GM12878 (cell line): ENCODE measurements around the gene RPS19BP1. TPM values are rescaled to one million over a fixed set of nuclear protein-coding genes. Genes with fewer than 3 reads are reported as not detected.
A peak's percentile ranks its signal among the peaks of the same experiment; 100 is the strongest.

Experiments
- CBX3 ChIP-seq: fragments of 200-600 bp; sonication (generic); IDR thresholded peaks from 2 replicates; pipeline ENCODE4 v1.6.1; 2016; ENCODE audit warnings: low read depth, borderline replicate concordance
- CEBPB ChIP-seq, 2 experiments: fragments of 150-350 bp in 1 of 2; IDR thresholded peaks; 2 replicates each; pipeline ENCODE4 v1.6.1; 2012 to 2014; ENCODE audit warnings: low read depth in 2 of 2, low read length in 2 of 2, borderline replicate concordance in 1 of 2, inconsistent platforms in 1 of 2
- CHD4 ChIP-seq: fragments of 200-600 bp; sonication (generic); IDR thresholded peaks from 2 replicates; pipeline ENCODE4 v1.6.1; 2016; ENCODE audit warnings: mild to moderate bottlenecking
- GABPA ChIP-seq: IDR thresholded peaks from 2 replicates; pipeline ENCODE4 v1.6.1; 2014; ENCODE audit warnings: antibody characterized with exemption, low read depth, mild to moderate bottlenecking, inconsistent platforms
- IRF4 ChIP-seq: IDR thresholded peaks from 2 replicates; pipeline ENCODE4 v1.6.1; 2011; ENCODE audit warnings: low read depth, low read length
- JUNB ChIP-seq: IDR thresholded peaks from 2 replicates; pipeline ENCODE4 v1.6.1; 2016; ENCODE audit warnings: antibody characterized with exemption, mild to moderate bottlenecking
- MEF2A ChIP-seq: IDR thresholded peaks from 2 replicates; pipeline ENCODE4 v1.6.1; 2011; ENCODE audit warnings: low read depth, mild to moderate bottlenecking, low read length, moderate library complexity; ENCODE audit not compliant: insufficient read depth
- MTA2 ChIP-seq: fragments of 450-650 bp; IDR thresholded peaks from 2 replicates; pipeline ENCODE4 v1.6.1; 2016; ENCODE audit warnings: low read depth, mild to moderate bottlenecking, moderate library complexity
- NFIC ChIP-seq: IDR thresholded peaks from 2 replicates; pipeline ENCODE4 v1.6.1; 2012; ENCODE audit warnings: low read depth, mild to moderate bottlenecking, inconsistent platforms, low read length, moderate library complexity
- NFYA ChIP-seq: IDR thresholded peaks from 2 replicates; pipeline ENCODE4 v1.6.1; 2011; ENCODE audit warnings: low read depth, mild to moderate bottlenecking, low read length, improper control_type of control experiment, borderline replicate concordance
- NFYB ChIP-seq: IDR thresholded peaks from 2 replicates; pipeline ENCODE4 v1.6.1; 2011; ENCODE audit warnings: low read depth, mild to moderate bottlenecking, low read length, improper control_type of control experiment, moderate library complexity; ENCODE audit not compliant: insufficient read depth
- NR2C1 ChIP-seq: fragments of 450-650 bp; IDR thresholded peaks from 2 replicates; pipeline ENCODE4 v1.6.1; 2017; ENCODE audit warnings: antibody characterized with exemption, mild to moderate bottlenecking, moderate library complexity
- NR2F1 ChIP-seq: fragments of 450-650 bp; conservative IDR thresholded peaks from 2 replicates; pipeline ENCODE4 v1.6.1; 2017; ENCODE audit warnings: mild to moderate bottlenecking
- SMC3 ChIP-seq: IDR thresholded peaks from 2 replicates; pipeline ENCODE4 v1.6.1; 2011; ENCODE audit warnings: low read length, improper control_type of control experiment, borderline replicate concordance
- SREBF1 ChIP-seq: IDR thresholded peaks from 2 replicates; pipeline ENCODE4 v1.6.1; 2012; ENCODE audit warnings: mild to moderate bottlenecking, low read length
- SRF ChIP-seq, 2 experiments: IDR thresholded peaks; 2 replicates each; pipeline ENCODE4 v1.6.1; 2011; ENCODE audit warnings: low read depth in 2 of 2, low read length in 2 of 2, mild to moderate bottlenecking in 1 of 2, moderate library complexity in 1 of 2
- STAT1 ChIP-seq: fragments of 450-650 bp; conservative IDR thresholded peaks from 2 replicates; pipeline ENCODE4 v1.6.1; 2014; ENCODE audit warnings: antibody characterized with exemption, mild to moderate bottlenecking
- STAT3 ChIP-seq: IDR thresholded peaks from 2 replicates; pipeline ENCODE4 v1.6.1; 2011; ENCODE audit warnings: low read depth, low read length, improper control_type of control experiment
- TARDBP ChIP-seq: IDR thresholded peaks from 2 replicates; pipeline ENCODE4 v1.6.1; 2016; ENCODE audit warnings: borderline replicate concordance
- TBL1XR1 ChIP-seq: IDR thresholded peaks from 2 replicates; pipeline ENCODE4 v1.6.1; 2012; ENCODE audit warnings: low read depth, low read length, improper control_type of control experiment
- ZSCAN29 ChIP-seq: fragments of 450-650 bp; IDR thresholded peaks from 2 replicates; pipeline ENCODE4 v1.6.1; 2017; ENCODE audit warnings: mild to moderate bottlenecking, moderate library complexity
- polyA plus RNA-seq, 11 experiments: library from polyadenylated mRNA; depleted of rRNA in 4 of 11; unstranded in 6 of 11; stranded (reverse) in 5 of 11; fragments of >200 nt; fragmentation: Nextera tagmentation in 4 of 11; fragmentation: Illumina TruSeq in 1 of 11; extraction: Ambion mirVana in 4 of 11; extraction: Trizol in 1 of 11; gene quantifications; 1 replicate in 1 of 11; 2 replicates in 10 of 11; pipeline versions ENCODE4 v1.2.1 to v1.2.3, GENCODE V29; 2011 to 2016; ENCODE audit warnings: inconsistent platforms in 2 of 11, missing spikeins in 2 of 11, low read depth in 1 of 11
- total RNA-seq, 4 experiments: library from RNA; depleted of rRNA in 3 of 4; stranded (reverse); fragments of >200 nt in 3 of 4; fragmentation: Illumina TruSeq in 1 of 4; extraction: Trizol in 1 of 4; gene quantifications; 2 replicates each; pipeline versions ENCODE4 v1.2.1 to v1.2.3, GENCODE V29; 2013 to 2021
- TF ChIP-seq, protein P1 (sequence below): fragments of 450-650 bp; IDR thresholded peaks from 2 replicates; pipeline ENCODE4 v1.6.1; 2017; ENCODE audit warnings: mild to moderate bottlenecking, moderate library complexity
- TF ChIP-seq, protein P2 (sequence below): IDR thresholded peaks from 2 replicates; pipeline ENCODE4 v1.6.1; 2012; ENCODE audit warnings: low read depth, low read length, improper control_type of control experiment
- TF ChIP-seq, protein P3 (sequence below): fragments of 450-650 bp; IDR thresholded peaks from 2 replicates; pipeline ENCODE4 v1.6.1; 2016; ENCODE audit warnings: mild to moderate bottlenecking
- TF ChIP-seq, protein P4 (sequence below): IDR thresholded peaks from 2 replicates; pipeline ENCODE4 v1.6.1; 2011; ENCODE audit warnings: borderline replicate concordance, low read depth, mild to moderate bottlenecking, moderate library complexity, mixed read lengths, low read length; ENCODE audit not compliant: insufficient read depth; ENCODE audit errors: extremely low read length

Gene RPS19BP1
- total and polyA plus RNA-seq, 10 of the 15 experiments (the other 5 are each of a cell fraction or from before 2014, with no cell fraction given) = 2.7 to 206 (median 78.6) TPM

DNA sequence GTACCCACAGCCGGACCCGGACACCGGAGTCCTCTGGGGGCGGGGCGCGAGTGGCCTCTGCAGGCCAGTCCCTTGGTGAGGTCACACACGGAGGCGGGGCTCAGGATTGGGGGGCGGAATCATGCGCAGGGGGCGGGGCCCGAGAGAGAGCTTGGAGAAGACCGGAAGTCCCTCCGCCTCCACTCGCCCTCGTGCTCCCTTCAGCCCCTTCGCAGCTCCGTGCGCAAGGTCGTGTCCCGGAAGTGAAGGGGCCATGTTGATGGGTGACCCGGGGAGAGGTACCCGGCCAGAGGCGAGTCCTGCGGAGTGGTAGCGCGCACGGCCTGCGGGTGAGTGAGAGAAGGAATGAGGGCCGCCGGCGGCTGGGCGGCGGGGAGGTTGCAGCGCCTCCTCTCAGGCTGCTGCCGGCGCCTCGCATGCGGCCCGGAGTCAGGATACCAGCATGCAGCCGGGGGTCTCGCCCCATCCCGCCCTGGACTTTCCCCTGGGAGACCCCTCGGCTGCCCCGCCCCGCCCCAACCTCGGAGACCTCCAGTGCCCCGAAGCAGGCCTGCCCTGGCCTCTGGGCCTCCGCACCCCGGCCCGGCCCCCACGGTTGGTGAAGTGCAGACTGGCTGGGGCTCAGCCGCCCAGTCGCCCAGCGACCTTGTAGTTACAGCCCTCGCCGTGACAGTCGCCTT, 30.3 kb downstream of the RPS19BP1 start, which contains the start of gene MIEF1 (continued):
- TF ChIP-seq, protein P1, sequence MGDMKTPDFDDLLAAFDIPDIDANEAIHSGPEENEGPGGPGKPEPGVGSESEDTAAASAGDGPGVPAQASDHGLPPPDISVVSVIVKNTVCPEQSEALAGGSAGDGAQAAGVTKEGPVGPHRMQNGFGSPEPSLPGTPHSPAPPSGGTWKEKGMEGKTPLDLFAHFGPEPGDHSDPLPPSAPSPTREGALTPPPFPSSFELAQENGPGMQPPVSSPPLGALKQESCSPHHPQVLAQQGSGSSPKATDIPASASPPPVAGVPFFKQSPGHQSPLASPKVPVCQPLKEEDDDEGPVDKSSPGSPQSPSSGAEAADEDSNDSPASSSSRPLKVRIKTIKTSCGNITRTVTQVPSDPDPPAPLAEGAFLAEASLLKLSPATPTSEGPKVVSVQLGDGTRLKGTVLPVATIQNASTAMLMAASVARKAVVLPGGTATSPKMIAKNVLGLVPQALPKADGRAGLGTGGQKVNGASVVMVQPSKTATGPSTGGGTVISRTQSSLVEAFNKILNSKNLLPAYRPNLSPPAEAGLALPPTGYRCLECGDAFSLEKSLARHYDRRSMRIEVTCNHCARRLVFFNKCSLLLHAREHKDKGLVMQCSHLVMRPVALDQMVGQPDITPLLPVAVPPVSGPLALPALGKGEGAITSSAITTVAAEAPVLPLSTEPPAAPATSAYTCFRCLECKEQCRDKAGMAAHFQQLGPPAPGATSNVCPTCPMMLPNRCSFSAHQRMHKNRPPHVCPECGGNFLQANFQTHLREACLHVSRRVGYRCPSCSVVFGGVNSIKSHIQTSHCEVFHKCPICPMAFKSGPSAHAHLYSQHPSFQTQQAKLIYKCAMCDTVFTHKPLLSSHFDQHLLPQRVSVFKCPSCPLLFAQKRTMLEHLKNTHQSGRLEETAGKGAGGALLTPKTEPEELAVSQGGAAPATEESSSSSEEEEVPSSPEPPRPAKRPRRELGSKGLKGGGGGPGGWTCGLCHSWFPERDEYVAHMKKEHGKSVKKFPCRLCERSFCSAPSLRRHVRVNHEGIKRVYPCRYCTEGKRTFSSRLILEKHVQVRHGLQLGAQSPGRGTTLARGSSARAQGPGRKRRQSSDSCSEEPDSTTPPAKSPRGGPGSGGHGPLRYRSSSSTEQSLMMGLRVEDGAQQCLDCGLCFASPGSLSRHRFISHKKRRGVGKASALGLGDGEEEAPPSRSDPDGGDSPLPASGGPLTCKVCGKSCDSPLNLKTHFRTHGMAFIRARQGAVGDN = peak; percentile 81
- no peak for TF ChIP-seq JUNB
- TF ChIP-seq, protein P2, sequence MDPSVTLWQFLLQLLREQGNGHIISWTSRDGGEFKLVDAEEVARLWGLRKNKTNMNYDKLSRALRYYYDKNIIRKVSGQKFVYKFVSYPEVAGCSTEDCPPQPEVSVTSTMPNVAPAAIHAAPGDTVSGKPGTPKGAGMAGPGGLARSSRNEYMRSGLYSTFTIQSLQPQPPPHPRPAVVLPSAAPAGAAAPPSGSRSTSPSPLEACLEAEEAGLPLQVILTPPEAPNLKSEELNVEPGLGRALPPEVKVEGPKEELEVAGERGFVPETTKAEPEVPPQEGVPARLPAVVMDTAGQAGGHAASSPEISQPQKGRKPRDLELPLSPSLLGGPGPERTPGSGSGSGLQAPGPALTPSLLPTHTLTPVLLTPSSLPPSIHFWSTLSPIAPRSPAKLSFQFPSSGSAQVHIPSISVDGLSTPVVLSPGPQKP = peak; percentile 75
- TF ChIP-seq MEF2A = 0 out of 2 replicates have a peak, but pooled peaks have one; percentile 37
- no peak for TF ChIP-seq CEBPB (IDR thresholded peaks at IDR 0.05; ENCODE audit: borderline replicate concordance in 1 of 2, low read depth in 2 of 2, low read length in 2 of 2)
- TF ChIP-seq, protein P3, sequence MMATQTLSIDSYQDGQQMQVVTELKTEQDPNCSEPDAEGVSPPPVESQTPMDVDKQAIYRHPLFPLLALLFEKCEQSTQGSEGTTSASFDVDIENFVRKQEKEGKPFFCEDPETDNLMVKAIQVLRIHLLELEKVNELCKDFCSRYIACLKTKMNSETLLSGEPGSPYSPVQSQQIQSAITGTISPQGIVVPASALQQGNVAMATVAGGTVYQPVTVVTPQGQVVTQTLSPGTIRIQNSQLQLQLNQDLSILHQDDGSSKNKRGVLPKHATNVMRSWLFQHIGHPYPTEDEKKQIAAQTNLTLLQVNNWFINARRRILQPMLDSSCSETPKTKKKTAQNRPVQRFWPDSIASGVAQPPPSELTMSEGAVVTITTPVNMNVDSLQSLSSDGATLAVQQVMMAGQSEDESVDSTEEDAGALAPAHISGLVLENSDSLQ = no peak
- TF ChIP-seq NR2F1 = peak; percentile 70; the same call in 1 of the 2 replicates
- no peak; the same call in 1 of the 2 replicates for TF ChIP-seq TBL1XR1
- no peak for TF ChIP-seq NFYA
- peak; percentile 99 for TF ChIP-seq NR2C1
- TF ChIP-seq STAT3 = no peak
- no peak for TF ChIP-seq NFIC
- peak; percentile 67 for TF ChIP-seq MTA2
- TF ChIP-seq, protein P4, sequence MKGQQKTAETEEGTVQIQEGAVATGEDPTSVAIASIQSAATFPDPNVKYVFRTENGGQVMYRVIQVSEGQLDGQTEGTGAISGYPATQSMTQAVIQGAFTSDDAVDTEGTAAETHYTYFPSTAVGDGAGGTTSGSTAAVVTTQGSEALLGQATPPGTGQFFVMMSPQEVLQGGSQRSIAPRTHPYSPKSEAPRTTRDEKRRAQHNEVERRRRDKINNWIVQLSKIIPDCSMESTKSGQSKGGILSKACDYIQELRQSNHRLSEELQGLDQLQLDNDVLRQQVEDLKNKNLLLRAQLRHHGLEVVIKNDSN = peak; percentile 68
- peak; percentile 93 for TF ChIP-seq GABPA
- 0 out of 2 replicates have a peak, but pooled peaks have one; percentile 44 for TF ChIP-seq SREBF1
- TF ChIP-seq ZSCAN29 = no peak
- no peak for TF ChIP-seq SMC3
- no peak for TF ChIP-seq STAT1
- 0 out of 4 replicates have a peak, but pooled peaks of 1 of the 2 experiments have one; percentile 39 for TF ChIP-seq SRF (IDR thresholded peaks at IDR 0.05; ENCODE audit: low read depth in 2 of 2, low read length in 2 of 2)
- TF ChIP-seq NFYB = no peak
- no peak for TF ChIP-seq IRF4
- TF ChIP-seq TARDBP = no peak
- no peak for TF ChIP-seq CHD4
- TF ChIP-seq CBX3 = no peak
